T-cell (primary cell): ENCODE data around the gene UBFD1. TPM values are rescaled to one million over a fixed set of nuclear protein-coding genes. Genes with fewer than 3 reads are reported as not detected.

Source experiments
- ATAC-seq, 4 experiments: fragments of 200-7000 bp in 3 of 4; fragments of 150-1000 bp in 1 of 4; cut with Tn5 transposase; replicated peaks in 1 of 4; 1 replicate in 3 of 4; 2 replicates in 1 of 4; pipeline ENCODE4 v1.10.0; 2021; ENCODE audit warnings: moderate library complexity in 3 of 4, mild to moderate bottlenecking in 2 of 4, moderate number of reproducible peaks in 1 of 4
- CTCF ChIA-PET, 2 donors: fragments of 300-600 bp; sonication (Branson Sonifier 250); formaldehyde crosslinking; loops; one replicate each; lab custom pipeline; 2022; ENCODE audit warnings: antibody characterized with exemption in 2 of 2; lab: Charles Lee
- POLR2A ChIA-PET, 2 donors: fragments of 300-600 bp; sonication (Branson Sonifier 250); formaldehyde crosslinking; loops; one replicate each; lab custom pipeline; 2022; ENCODE audit warnings: antibody characterized with exemption in 2 of 2; lab: Charles Lee
- DNase-seq, 35 experiments: peaks; one replicate each; pipeline versions ENCODE4 v3.0.0 to v3.0.0-alpha.2; 2013 to 2023
- H3K27ac ChIP-seq: one replicate; pipeline ENCODE4 v1.5.1; 2013; ENCODE audit warnings: low read length
- H3K27me3 ChIP-seq, 2 experiments: replicated peaks in 1 of 2; 1 replicate in 1 of 2; 2 replicates in 1 of 2; pipeline versions ENCODE4 v1.6.1 to v1.7.0; 2013; ENCODE audit warnings: low read length in 1 of 2, mixed read lengths in 1 of 2; ENCODE audit not compliant: control insufficient read depth in 2 of 2, insufficient read depth in 2 of 2; ENCODE audit errors: extremely low read depth in 1 of 2
- H3K36me3 ChIP-seq, 2 donors: 1 replicate in 1 of 2; 2 replicates in 1 of 2; pipeline versions ENCODE4 v1.6.1 to v1.7.0; 2013; ENCODE audit warnings: low read length in 1 of 2; ENCODE audit not compliant: control insufficient read depth in 2 of 2, insufficient read depth in 1 of 2; ENCODE audit errors: extremely low read depth in 1 of 2
- H3K4me1 ChIP-seq, 2 experiments: 1 replicate in 1 of 2; 2 replicates in 1 of 2; pipeline versions ENCODE4 v1.6.1 to v1.7.0; 2013; ENCODE audit warnings: low read length in 2 of 2, mixed read lengths in 1 of 2; ENCODE audit not compliant: insufficient read depth in 2 of 2, control insufficient read depth in 1 of 2; ENCODE audit errors: extremely low read depth in 1 of 2
- H3K4me3 ChIP-seq, 2 donors: 1 replicate in 1 of 2; 2 replicates in 1 of 2; pipeline versions ENCODE4 v1.5.1 to v1.7.0; 2013; ENCODE audit warnings: mild to moderate bottlenecking in 2 of 2, low read length in 1 of 2, moderate library complexity in 1 of 2; ENCODE audit not compliant: control insufficient read depth in 1 of 2; ENCODE audit errors: extremely low read depth in 1 of 2
- H3K9me3 ChIP-seq: 2 replicates; pipeline ENCODE4 v1.7.0; 2013
- H3K27ac Mint-ChIP-seq, 2 donors: one replicate each; pipeline ENCODE4 v1.8.0; 2020 to 2021; ENCODE audit warnings: mild to moderate bottlenecking in 2 of 2, mixed read lengths in 2 of 2
- H3K27me3 Mint-ChIP-seq, 2 donors: one replicate each; pipeline ENCODE4 v1.8.0; 2021 to 2022; ENCODE audit warnings: mixed read lengths in 2 of 2
- H3K36me3 Mint-ChIP-seq: one replicate; pipeline ENCODE4 v1.8.0; 2021; ENCODE audit warnings: mixed read lengths
- H3K4me1 Mint-ChIP-seq, 3 donors: one replicate each; pipeline ENCODE4 v1.8.0; 2020 to 2022; ENCODE audit warnings: mixed read lengths in 3 of 3, mild to moderate bottlenecking in 1 of 3
- H3K4me3 Mint-ChIP-seq, 3 donors: one replicate each; pipeline ENCODE4 v1.8.0; 2020 to 2022; ENCODE audit warnings: mild to moderate bottlenecking in 3 of 3, mixed read lengths in 3 of 3, moderate library complexity in 3 of 3
- H3K9me3 Mint-ChIP-seq, 3 donors: one replicate each; pipeline ENCODE4 v1.8.0; 2020 to 2022; ENCODE audit warnings: mixed read lengths in 3 of 3
- WGBS: methylation state at CpG from one replicate; pipeline ENCODE4 v1.1.5; 2013; ENCODE audit warnings: missing lambda C conversion rate; ENCODE audit not compliant: insufficient coverage; 5-methylcytosine and 5-hydroxymethylcytosine counted together
- total RNA-seq, 35 experiments: library from RNA in 6 of 35; stranded (reverse) in 6 of 35; fragments of 120-200 nt in 1 of 35; gene quantifications; one replicate each; pipeline versions ENCODE4 v1.2.1 to v1.2.4 and lab custom pipeline; 2013 to 2026

Gene UBFD1
- total RNA-seq, 5 donors from 2014 or later (not counting 1 experiment from before 2014, with no cell fraction given) = 43.6 to 49.1 (median 46.3) TPM

DNA sequence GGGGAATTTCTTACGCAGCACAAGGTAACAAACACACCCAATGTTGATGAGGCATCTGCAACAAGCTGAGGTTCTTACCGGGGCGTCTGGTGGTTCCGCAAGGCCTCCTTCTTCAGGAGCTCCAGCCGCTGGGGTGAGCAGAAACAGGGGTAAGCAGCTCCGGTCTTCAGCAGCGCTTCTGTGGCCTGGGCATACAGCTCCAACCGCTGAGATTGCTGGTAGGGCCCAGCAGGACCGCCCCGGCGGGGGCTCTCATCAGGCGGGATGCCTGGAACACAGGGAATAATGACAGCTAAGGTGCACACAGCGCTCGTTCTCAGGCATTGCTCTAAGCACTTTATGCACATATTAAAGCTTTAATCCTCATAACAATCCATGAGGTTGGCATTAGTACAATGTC lies 13.1 kb upstream of the UBFD1 start:
- DNase-seq (no peak), ATAC-seq (no peak)
- no peaks in the 10 kb centered on the region for H3K27me3 ChIP-seq
- no peaks in the 10 kb centered on the region for H3K9me3 ChIP-seq
- Mint-ChIP-seq H3K4me1 (no peaks in the 10 kb centered on the region), H3K4me3 (no peak overlapping the region), H3K27me3 (no peaks in the 10 kb centered on the region), H3K36me3 (peaks cover 29% of the 10 kb centered on the region), H3K9me3 (no peaks in the 10 kb centered on the region), H3K27ac (no peak overlapping the region)
- CTCF ChIA-PET = no interaction called here
- POLR2A ChIA-PET = no interaction called here
- H3K4me3 ChIP-seq = no peak overlapping the region
- H3K27ac ChIP-seq = no peak overlapping the region
- WGBS = 97% methylated on average over 11 of the region's 14 CpGs
- no peaks in the 10 kb centered on the region for H3K4me1 ChIP-seq
- H3K36me3 ChIP-seq = peaks cover 9 to 69% of the 10 kb centered on the region in 2 donors

GRCh38 chr16:23549938-23550337 lies 7.6 kb upstream of the UBFD1 start:
- H3K4me1 Mint-ChIP-seq = peaks cover 0 to 2% (median 0%) of the 10 kb centered on the region in 3 donors
- no peaks in the 10 kb centered on the region for H3K27me3 ChIP-seq
- no peak overlapping the region for H3K4me3 ChIP-seq
- no peak overlapping the region for H3K27ac ChIP-seq
- H3K9me3 ChIP-seq = no peaks in the 10 kb centered on the region
- H3K27me3 Mint-ChIP-seq = no peaks in the 10 kb centered on the region
- H3K36me3 ChIP-seq = peaks cover 24 to 70% of the 10 kb centered on the region in 2 donors
- ChIA-PET POLR2A (no interaction called here), CTCF (interaction anchor here in 1 of 2 donors (0.7 kb wide), 1 partner anchor 259 kb away, joined by 3 read pairs; no protein-coding TSS in a partner anchor)
- DNase-seq (no peak), ATAC-seq (no peak)
- no peak overlapping the region for H3K27ac Mint-ChIP-seq
- no peaks in the 10 kb centered on the region for H3K4me1 ChIP-seq
- peaks cover 33% of the 10 kb centered on the region for H3K36me3 Mint-ChIP-seq
- no CpG with 5 or more reads among the region's 5 CpGs for WGBS
- no peak overlapping the region for H3K4me3 Mint-ChIP-seq
- no peaks in the 10 kb centered on the region for H3K9me3 Mint-ChIP-seq

GRCh38 chr16:23552161-23552560 lies 5.4 kb upstream of the UBFD1 start:
- no peak overlapping the region for H3K4me3 Mint-ChIP-seq
- no peaks in the 10 kb centered on the region for H3K27me3 ChIP-seq
- ChIA-PET CTCF (no interaction called here), POLR2A (no interaction called here)
- H3K9me3 ChIP-seq = no peaks in the 10 kb centered on the region
- H3K36me3 ChIP-seq = peaks cover 19 to 48% of the 10 kb centered on the region in 2 donors
- H3K36me3 Mint-ChIP-seq = peaks cover 29% of the 10 kb centered on the region
- no peak overlapping the region for H3K27ac ChIP-seq
- no peak for ATAC-seq
- H3K9me3 Mint-ChIP-seq = no peaks in the 10 kb centered on the region
- no peaks in the 10 kb centered on the region for H3K27me3 Mint-ChIP-seq
- H3K27ac Mint-ChIP-seq = no peak overlapping the region
- peaks cover 3 to 11% of the 10 kb centered on the region in 2 experiments for H3K4me1 ChIP-seq
- DNase-seq = no peak
- H3K4me3 ChIP-seq = no peak overlapping the region
- WGBS = 94% methylated on average over 5 of the region's 6 CpGs
- peaks cover 10 to 15% (median 12%) of the 10 kb centered on the region in 3 donors for H3K4me1 Mint-ChIP-seq

GRCh38 chr16:23554536-23554935 lies 3.0 kb upstream of the UBFD1 start:
- no peak overlapping the region for H3K27ac Mint-ChIP-seq
- no peak overlapping the region for H3K4me3 ChIP-seq
- ATAC-seq = no peak
- peaks cover 26 to 30% (median 27%) of the 10 kb centered on the region in 3 donors for H3K4me1 Mint-ChIP-seq
- DNase-seq = no peak
- no peak overlapping the region for H3K27ac ChIP-seq
- ChIA-PET CTCF (interaction anchor here in 1 of 2 donors (1.1 kb wide), 1 partner anchor 42 kb away, joined by 3 read pairs; no protein-coding TSS in a partner anchor), POLR2A (no interaction called here)
- H3K36me3 ChIP-seq = peaks cover 14 to 33% of the 10 kb centered on the region in 2 donors
- H3K27me3 Mint-ChIP-seq = no peaks in the 10 kb centered on the region
- H3K4me3 Mint-ChIP-seq = no peak overlapping the region
- WGBS = 60% methylated on average over 1 of the region's 3 CpGs
- peaks cover 9 to 25% of the 10 kb centered on the region in 2 experiments for H3K4me1 ChIP-seq
- no peaks in the 10 kb centered on the region for H3K27me3 ChIP-seq
- no peaks in the 10 kb centered on the region for H3K9me3 ChIP-seq
- peaks cover 19% of the 10 kb centered on the region for H3K36me3 Mint-ChIP-seq
- no peaks in the 10 kb centered on the region for H3K9me3 Mint-ChIP-seq

DNA sequence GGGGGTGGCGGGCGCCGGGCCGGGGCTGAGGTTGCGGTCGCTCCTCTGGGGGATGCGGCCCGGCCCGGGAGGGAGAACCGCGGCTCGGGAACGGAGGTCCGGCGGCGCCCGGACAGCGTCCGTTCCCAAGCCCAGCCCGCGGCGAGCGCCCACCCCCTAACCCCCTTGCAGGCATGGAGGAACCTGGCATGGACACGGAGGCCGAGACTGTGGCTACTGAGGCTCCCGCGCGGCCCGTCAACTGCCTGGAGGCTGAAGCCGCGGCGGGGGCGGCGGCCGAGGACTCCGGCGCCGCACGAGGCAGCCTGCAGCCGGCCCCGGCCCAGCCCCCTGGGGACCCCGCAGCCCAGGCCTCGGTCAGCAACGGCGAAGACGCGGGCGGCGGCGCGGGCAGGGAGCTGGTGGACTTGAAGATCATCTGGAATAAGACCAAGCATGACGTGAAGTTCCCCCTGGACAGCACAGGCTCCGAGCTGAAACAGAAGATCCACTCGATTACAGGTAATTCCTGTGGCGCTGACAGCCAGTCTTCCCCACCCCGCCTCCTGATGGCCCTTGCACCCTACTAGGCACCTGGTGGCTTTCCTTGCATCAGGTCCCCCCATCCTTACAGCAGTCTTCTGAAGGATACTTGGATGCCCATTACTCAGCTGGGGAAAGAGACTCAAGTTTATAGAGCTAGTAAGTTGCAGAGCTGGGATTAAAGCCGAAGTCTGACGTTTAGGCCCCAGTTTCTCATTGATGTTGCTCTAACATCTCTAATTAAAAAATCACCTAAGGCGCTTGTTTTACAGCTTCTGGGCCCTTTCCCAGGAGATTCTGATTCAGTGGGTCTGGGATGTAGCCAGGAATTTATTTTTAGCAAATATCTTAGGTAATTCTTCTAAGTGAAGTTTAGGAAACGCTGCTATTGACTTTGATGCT lies 514 bp downstream of the UBFD1 start:
- peak in 6 of 35 experiments; percentile 0 to 7 (median 4) for DNase-seq
- Histone ChIP-seq H3K9me3 (no peaks in the 10 kb centered on the region), H3K4me3 (peak overlapping the region; percentile 78 to 98), H3K36me3 (peaks cover 14 to 34% of the 10 kb centered on the region in 2 donors), H3K27ac (peak overlapping the region; percentile 36), H3K4me1 (peaks cover 9 to 25% of the 10 kb centered on the region in 2 experiments), H3K27me3 (no peaks in the 10 kb centered on the region)
- Mint-ChIP-seq H3K4me1 (peaks cover 34 to 41% (median 37%) of the 10 kb centered on the region in 3 donors), H3K9me3 (no peaks in the 10 kb centered on the region), H3K27me3 (no peaks in the 10 kb centered on the region), H3K36me3 (peaks cover 19% of the 10 kb centered on the region), H3K4me3 (peak overlapping the region; percentile 91 to 98 (median 92)), H3K27ac (peak overlapping the region; percentile 39 to 90)
- CTCF ChIA-PET = interaction anchor here (0.6 to 2.6 kb wide), 6 partner anchors 25 to 1456 kb away, joined by 3 to 16 read pairs (median 4); partner anchors contain the start of gene NDUFAB1 (in 1 of the 2)
- POLR2A ChIA-PET = interaction anchor here in 1 of 2 donors (0.5 to 0.6 kb wide), 2 partner anchors 73 to 1200 kb away, joined by 4 to 7 read pairs; no protein-coding TSS in a partner anchor
- WGBS = under 1% methylated on average over 49 of the region's 60 CpGs
- peak in 3 of 4 experiments; percentile 10 to 11 (median 10) for ATAC-seq

DNA sequence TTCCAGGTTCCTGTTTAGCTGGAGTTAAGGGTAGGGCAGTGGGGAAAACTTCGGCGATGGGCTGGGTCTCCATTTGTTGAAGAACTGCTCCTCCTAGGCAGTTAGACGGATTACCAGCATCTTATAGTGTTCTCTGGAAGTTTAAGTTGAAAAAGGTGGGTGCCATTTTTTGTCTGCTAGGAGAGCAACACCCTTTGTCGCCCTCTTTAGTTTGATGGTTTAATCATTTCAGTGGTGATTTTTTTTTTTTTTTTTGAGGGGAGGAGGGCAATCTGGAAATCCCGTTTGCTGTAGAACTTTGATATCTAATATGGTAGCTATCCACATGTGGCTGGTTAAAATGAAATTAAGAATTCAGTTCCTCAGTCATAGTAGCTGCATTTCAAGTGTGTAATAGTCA lies 4.1 kb downstream of the UBFD1 start:
- no peak overlapping the region for H3K27ac ChIP-seq
- no peak overlapping the region for H3K4me3 ChIP-seq
- Mint-ChIP-seq H3K4me1 (peaks cover 32 to 36% (median 36%) of the 10 kb centered on the region in 3 donors), H3K4me3 (no peak overlapping the region), H3K36me3 (peaks cover 45% of the 10 kb centered on the region), H3K9me3 (no peaks in the 10 kb centered on the region), H3K27ac (no peak overlapping the region), H3K27me3 (no peaks in the 10 kb centered on the region)
- H3K27me3 ChIP-seq = no peaks in the 10 kb centered on the region
- WGBS = 73% methylated on average over 5 of the region's 5 CpGs
- ChIA-PET CTCF (interaction anchor here in 1 of 2 donors (0.7 kb wide), 1 partner anchor 297 kb away, joined by 5 read pairs; no protein-coding TSS in a partner anchor), POLR2A (interaction anchor here in 1 of 2 donors (0.7 kb wide), 1 partner anchor 1203 kb away, joined by 5 read pairs; no protein-coding TSS in a partner anchor)
- H3K36me3 ChIP-seq = peaks cover 9 to 64% of the 10 kb centered on the region in 2 donors
- peaks cover 7 to 20% of the 10 kb centered on the region in 2 experiments for H3K4me1 ChIP-seq
- DNase-seq (no peak), ATAC-seq (no peak)
- H3K9me3 ChIP-seq = no peaks in the 10 kb centered on the region
